Mesothelial cell of epicardium (in vitro differentiated cells): ENCODE data around the gene BRPF3. TPM values are rescaled to one million over a fixed set of nuclear protein-coding genes. Genes with fewer than 3 reads are reported as not detected.

ENCODE experiments used
- DNase-seq, 2 experiments: peaks; one replicate each; pipeline ENCODE4 v3.0.0; 2021; ENCODE audit warnings: low spot score in 2 of 2; ENCODE audit not compliant: unreplicated experiment in 2 of 2
- H3K27ac Mint-ChIP-seq: 2 replicates; pipeline ENCODE4 v1.8.0; 2021; ENCODE audit warnings: mixed read lengths
- H3K27me3 Mint-ChIP-seq: 2 replicates; pipeline ENCODE4 v1.8.0; 2021; ENCODE audit warnings: low read depth, mixed read lengths
- H3K36me3 Mint-ChIP-seq: 2 replicates; pipeline ENCODE4 v1.8.0; 2021; ENCODE audit warnings: mixed read lengths
- H3K4me1 Mint-ChIP-seq: 2 replicates; pipeline ENCODE4 v1.8.0; 2021; ENCODE audit warnings: mixed read lengths
- H3K4me3 Mint-ChIP-seq: 2 replicates; pipeline ENCODE4 v1.8.0; 2021; ENCODE audit warnings: mild to moderate bottlenecking, moderate library complexity, mixed read lengths
- H3K9me3 Mint-ChIP-seq: 2 replicates; pipeline ENCODE4 v1.8.0; 2021; ENCODE audit warnings: mixed read lengths
- total RNA-seq: library from RNA; stranded (reverse); gene quantifications from 3 replicates; pipeline ENCODE4 v1.2.1, GENCODE V29; 2021
- TF ChIP-seq, protein P1 (sequence below): fragments of 200-600 bp; sonication (generic); IDR thresholded peaks from one replicate; pipeline ENCODE4 v1.5.0; 2021; ENCODE audit warnings: antibody characterized with exemption; ENCODE audit not compliant: unreplicated experiment

Gene BRPF3
- total RNA-seq, 1 donor from 2014 or later, result 54.1 TPM

GRCh38 chr6:36273067-36273466, 76.5 kb downstream of the BRPF3 start:
- Mint-ChIP-seq H3K27me3 (peaks cover 28% of the 10 kb centered on the region), H3K4me1 (peaks cover 11% of the 10 kb centered on the region), H3K4me3 (no peak overlapping the region), H3K36me3 (no peaks in the 10 kb centered on the region), H3K9me3 (no peaks in the 10 kb centered on the region), H3K27ac (no peak overlapping the region)
- DNase-seq, result no peak
- TF ChIP-seq, protein P1, sequence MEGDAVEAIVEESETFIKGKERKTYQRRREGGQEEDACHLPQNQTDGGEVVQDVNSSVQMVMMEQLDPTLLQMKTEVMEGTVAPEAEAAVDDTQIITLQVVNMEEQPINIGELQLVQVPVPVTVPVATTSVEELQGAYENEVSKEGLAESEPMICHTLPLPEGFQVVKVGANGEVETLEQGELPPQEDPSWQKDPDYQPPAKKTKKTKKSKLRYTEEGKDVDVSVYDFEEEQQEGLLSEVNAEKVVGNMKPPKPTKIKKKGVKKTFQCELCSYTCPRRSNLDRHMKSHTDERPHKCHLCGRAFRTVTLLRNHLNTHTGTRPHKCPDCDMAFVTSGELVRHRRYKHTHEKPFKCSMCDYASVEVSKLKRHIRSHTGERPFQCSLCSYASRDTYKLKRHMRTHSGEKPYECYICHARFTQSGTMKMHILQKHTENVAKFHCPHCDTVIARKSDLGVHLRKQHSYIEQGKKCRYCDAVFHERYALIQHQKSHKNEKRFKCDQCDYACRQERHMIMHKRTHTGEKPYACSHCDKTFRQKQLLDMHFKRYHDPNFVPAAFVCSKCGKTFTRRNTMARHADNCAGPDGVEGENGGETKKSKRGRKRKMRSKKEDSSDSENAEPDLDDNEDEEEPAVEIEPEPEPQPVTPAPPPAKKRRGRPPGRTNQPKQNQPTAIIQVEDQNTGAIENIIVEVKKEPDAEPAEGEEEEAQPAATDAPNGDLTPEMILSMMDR, result no peak

DNA sequence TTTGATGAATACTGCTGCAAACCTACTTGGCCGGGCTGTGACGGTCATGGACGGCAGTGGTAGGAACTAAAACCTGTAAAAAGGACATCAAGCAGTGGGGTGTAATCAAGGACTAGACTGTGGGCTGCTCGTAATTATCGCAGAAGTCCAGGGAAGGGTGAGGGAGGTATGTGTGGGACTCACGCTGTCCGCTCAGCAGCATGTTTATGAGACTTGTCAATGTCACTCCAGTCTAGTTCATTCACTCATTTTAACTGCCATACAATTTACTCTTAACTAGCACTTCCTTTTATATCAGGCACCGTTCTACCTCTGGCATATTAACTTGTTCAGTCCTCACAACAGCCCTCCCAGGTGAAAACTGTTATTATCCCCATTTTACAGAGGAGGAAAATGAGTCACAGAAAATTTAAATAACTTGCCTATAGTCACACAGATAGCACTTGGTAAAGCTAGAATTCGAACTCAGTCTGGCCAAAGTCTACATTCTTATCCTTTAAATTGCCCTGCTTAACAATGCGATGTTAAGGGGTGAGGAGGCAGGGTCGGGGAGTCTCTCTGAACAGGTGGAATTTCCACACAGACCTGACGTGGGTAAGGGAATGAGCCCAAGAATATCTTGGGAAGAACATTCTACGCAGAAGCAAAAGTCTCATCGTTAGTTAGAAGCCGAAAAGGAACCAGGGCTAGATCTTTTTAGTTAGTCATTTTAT, 77.4 kb downstream of the BRPF3 start:
- Mint-ChIP-seq H3K4me3 (no peak overlapping the region), H3K27ac (no peak overlapping the region), H3K9me3 (no peaks in the 10 kb centered on the region), H3K4me1 (peaks cover 4% of the 10 kb centered on the region), H3K27me3 (peaks cover 31% of the 10 kb centered on the region), H3K36me3 (no peaks in the 10 kb centered on the region)
- TF ChIP-seq, protein P1, result no peak
- no peak for DNase-seq

DNA sequence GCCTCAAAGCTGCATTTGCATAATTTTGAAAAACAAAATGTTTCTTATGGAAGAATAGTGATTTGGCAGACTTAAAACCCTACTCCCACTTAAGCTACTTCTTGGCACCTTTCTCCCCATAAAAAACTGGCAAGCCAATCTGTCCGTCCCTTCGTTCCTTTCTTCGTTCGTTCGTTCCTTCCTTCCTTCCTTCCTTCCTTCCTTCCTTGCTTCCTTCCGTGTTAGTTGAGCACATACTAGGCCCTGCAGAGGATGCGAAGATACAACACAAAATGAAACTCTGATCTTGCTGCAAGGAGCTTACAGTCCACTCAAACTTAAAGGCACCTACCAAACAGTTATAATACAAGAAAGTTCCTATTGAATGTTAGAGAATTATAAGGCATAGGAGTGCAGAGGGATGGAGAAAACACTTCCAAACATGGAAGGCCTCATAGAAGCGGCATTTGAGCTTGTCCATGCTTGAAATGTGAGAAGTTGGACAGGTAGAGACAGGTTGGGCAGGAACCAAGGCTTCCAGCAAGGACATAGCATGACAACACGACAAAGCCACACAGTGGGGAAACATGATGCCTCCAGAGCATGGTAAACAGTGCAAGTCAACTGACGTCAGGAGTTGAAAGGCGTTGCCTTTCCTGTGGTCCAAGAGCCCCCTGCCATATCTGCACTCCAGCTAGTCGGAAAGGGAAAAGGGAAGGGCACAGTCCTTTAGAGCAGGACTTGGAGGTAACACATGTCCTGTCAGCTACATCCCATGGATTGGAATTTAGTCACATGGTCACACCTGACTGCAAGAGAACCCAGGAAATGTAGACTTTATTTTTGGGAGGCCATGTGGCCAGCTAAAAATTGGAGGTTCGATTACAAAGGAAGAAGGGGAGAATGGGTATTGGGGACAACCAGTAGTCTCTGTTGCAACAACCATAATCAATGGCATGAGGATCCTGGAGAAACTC, 80.3 kb downstream of the BRPF3 start:
- TF ChIP-seq, protein P1, result no peak
- DNase-seq, result no peak
- no peak overlapping the region for H3K27ac Mint-ChIP-seq
- H3K4me3 Mint-ChIP-seq, result no peak overlapping the region
- no peaks in the 10 kb centered on the region for H3K36me3 Mint-ChIP-seq
- H3K9me3 Mint-ChIP-seq, result no peaks in the 10 kb centered on the region
- H3K4me1 Mint-ChIP-seq, result no peaks in the 10 kb centered on the region
- peaks cover 44% of the 10 kb centered on the region for H3K27me3 Mint-ChIP-seq

- Mint-ChIP-seq H3K27ac (no peak overlapping the region), H3K36me3 (no peaks in the 10 kb centered on the region), H3K4me3 (no peak overlapping the region), H3K4me1 (no peaks in the 10 kb centered on the region), H3K9me3 (peaks cover 1% of the 10 kb centered on the region), H3K27me3 (peaks cover 50% of the 10 kb centered on the region)
- no peak for DNase-seq
- TF ChIP-seq, protein P1, result no peak
These were observed 81.5 kb downstream of the BRPF3 start for GRCh38 chr6:36277946-36278470.

DNA sequence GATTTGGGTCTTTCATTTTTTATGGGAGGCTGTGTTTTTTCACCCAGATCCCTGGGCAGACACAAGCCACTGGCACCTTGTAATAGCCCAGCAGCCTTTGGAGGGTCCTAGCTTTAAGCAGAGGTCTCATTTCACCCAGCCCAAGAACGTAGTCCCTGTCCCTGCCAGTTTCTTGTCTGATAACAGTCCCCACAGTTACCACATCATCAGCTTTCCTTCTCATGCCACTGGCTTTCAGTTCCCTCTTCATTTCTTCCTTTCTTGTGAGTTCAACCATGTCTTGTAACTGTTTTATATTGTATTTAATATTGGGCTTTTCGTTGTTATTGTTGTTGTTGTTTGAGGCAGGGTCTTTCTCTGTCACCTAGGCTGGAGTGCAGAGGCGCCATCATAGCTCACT, 83.9 kb downstream of the BRPF3 start:
- no peaks in the 10 kb centered on the region for H3K36me3 Mint-ChIP-seq
- TF ChIP-seq, protein P1, result no peak
- DNase-seq, result no peak
- H3K4me3 Mint-ChIP-seq, result no peak overlapping the region
- H3K4me1 Mint-ChIP-seq, result no peaks in the 10 kb centered on the region
- H3K27ac Mint-ChIP-seq, result no peak overlapping the region
- peaks cover 3% of the 10 kb centered on the region for H3K9me3 Mint-ChIP-seq
- H3K27me3 Mint-ChIP-seq, result peaks cover 58% of the 10 kb centered on the region
